ENCODE measurements around the gene FRMD5.

DNA sequence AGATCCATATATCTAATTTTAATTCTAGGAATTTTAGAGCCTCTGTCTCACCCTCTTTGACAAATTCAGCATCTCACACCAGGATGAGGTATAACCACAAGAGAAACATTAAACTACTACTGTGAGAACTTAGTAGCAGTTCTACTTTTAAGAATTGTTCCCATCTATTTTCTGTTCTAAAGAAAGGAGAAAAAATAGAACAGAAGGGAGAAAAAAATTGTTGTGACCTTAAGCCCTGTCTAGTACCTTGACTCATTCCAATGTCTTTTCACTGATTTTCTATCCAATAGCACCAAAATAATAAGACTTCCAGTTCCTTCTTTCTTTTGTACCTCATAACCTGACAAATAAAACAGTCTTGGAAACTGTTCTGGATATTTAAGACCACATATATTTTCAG is 37.0 kb downstream of the FRMD5 start:
- TF ChIP-seq POLR2A (IDR thresholded peaks at IDR 0.05) (no peak), CTCF (IDR thresholded peaks at IDR 0.05) (no peak)
